OCI-LY1 (cell line): ENCODE results near the gene ZBTB3.

Experiments used
- EZH2 ChIP-seq: fragments of 200-600 bp; sonication (generic), shearing (Covaris generic); IDR thresholded peaks from 2 replicates; pipeline ENCODE4 v1.8.0; 2017; ENCODE audit warnings: borderline replicate concordance, mixed run types, mild to moderate bottlenecking, antibody characterized with exemption, low read length, moderate library complexity, mixed read lengths
- TF ChIP-seq, protein P1 (sequence below): fragments of 200-600 bp; sonication (generic), shearing (Covaris generic); IDR thresholded peaks from 2 replicates; pipeline ENCODE4 v1.5.1; 2017; ENCODE audit warnings: mild to moderate bottlenecking, antibody characterized with exemption, low read length, moderate library complexity, mixed read lengths

DNA sequence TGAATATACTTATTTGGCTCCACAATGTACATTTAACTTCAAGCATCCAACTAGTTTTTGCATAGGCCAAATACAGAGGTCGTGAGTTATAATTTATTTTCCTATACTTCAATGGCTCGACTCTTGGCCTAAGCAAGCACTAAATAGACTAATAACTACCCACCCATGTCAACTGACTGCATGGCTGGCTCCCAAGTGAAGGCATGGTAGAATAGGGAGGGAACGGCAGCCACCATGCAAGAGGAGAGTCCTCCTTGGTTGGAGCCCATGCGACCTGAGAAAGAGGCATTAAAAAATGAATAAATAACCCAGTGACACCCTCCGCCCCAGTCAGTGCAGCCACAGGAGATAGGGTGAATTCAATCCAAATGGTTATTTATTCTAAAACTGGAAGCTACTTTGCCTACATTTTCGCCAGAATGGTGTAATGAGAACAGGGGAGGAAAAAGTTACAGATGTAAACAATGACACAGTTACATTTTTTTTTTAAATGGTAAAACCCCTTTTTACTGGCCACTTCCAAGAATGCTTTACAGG is 41.6 kb downstream of the ZBTB3 start:
- no peak for TF ChIP-seq EZH2
- TF ChIP-seq, protein P1, sequence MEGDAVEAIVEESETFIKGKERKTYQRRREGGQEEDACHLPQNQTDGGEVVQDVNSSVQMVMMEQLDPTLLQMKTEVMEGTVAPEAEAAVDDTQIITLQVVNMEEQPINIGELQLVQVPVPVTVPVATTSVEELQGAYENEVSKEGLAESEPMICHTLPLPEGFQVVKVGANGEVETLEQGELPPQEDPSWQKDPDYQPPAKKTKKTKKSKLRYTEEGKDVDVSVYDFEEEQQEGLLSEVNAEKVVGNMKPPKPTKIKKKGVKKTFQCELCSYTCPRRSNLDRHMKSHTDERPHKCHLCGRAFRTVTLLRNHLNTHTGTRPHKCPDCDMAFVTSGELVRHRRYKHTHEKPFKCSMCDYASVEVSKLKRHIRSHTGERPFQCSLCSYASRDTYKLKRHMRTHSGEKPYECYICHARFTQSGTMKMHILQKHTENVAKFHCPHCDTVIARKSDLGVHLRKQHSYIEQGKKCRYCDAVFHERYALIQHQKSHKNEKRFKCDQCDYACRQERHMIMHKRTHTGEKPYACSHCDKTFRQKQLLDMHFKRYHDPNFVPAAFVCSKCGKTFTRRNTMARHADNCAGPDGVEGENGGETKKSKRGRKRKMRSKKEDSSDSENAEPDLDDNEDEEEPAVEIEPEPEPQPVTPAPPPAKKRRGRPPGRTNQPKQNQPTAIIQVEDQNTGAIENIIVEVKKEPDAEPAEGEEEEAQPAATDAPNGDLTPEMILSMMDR = no peak
